Activated T-helper 1 cell treated with anti-CD3 and anti-CD28 coated beads, Interleukin-12 subunit alpha, Interleukin-12 subunit beta, Interleukin-2, Interleukin-4 antibody, amounts not matched to agents 30 ng/mL and 10 ng/mL and 1 ng/mL, durations not matched to agents 14 hours and 24 hours and 36 hours (primary cell): ENCODE data around the gene C22orf15. TPM values are rescaled to one million over a fixed set of nuclear protein-coding genes. Genes with fewer than 3 reads are reported as not detected.

Experiments used
- DNase-seq: peaks from one replicate; pipeline ENCODE4 v3.0.0; 2021; ENCODE audit warnings: low spot score
- H3K27ac Mint-ChIP-seq: one replicate; pipeline ENCODE4 v1.8.0; 2021; ENCODE audit warnings: mild to moderate bottlenecking, mixed read lengths
- H3K27me3 Mint-ChIP-seq: one replicate; pipeline ENCODE4 v1.8.0; 2022; ENCODE audit warnings: mild to moderate bottlenecking, moderate library complexity, mixed read lengths; ENCODE audit not compliant: insufficient read depth
- H3K36me3 Mint-ChIP-seq: one replicate; pipeline ENCODE4 v1.8.0; 2021; ENCODE audit warnings: low read depth, mixed read lengths
- H3K4me1 Mint-ChIP-seq: one replicate; pipeline ENCODE4 v1.8.0; 2021; ENCODE audit warnings: low read depth, mixed read lengths
- H3K4me3 Mint-ChIP-seq: one replicate; pipeline ENCODE4 v1.8.0; 2021; ENCODE audit warnings: mild to moderate bottlenecking, moderate library complexity, mixed read lengths
- H3K9me3 Mint-ChIP-seq: one replicate; pipeline ENCODE4 v1.8.0; 2021; ENCODE audit warnings: mixed read lengths
- intact Hi-C: fragments of 100-400 bp; cut with micrococcal nuclease; formaldehyde crosslinking; loops from one replicate; pipeline ENCODE4 v1.15.1; 2024
- total RNA-seq: library from RNA; stranded (reverse); gene quantifications from 2 replicates; pipeline ENCODE4 v1.2.3, GENCODE V29; 2022

C22orf15 gene
- total RNA-seq, 1 donor from 2014 or later = 0.29 TPM

DNA sequence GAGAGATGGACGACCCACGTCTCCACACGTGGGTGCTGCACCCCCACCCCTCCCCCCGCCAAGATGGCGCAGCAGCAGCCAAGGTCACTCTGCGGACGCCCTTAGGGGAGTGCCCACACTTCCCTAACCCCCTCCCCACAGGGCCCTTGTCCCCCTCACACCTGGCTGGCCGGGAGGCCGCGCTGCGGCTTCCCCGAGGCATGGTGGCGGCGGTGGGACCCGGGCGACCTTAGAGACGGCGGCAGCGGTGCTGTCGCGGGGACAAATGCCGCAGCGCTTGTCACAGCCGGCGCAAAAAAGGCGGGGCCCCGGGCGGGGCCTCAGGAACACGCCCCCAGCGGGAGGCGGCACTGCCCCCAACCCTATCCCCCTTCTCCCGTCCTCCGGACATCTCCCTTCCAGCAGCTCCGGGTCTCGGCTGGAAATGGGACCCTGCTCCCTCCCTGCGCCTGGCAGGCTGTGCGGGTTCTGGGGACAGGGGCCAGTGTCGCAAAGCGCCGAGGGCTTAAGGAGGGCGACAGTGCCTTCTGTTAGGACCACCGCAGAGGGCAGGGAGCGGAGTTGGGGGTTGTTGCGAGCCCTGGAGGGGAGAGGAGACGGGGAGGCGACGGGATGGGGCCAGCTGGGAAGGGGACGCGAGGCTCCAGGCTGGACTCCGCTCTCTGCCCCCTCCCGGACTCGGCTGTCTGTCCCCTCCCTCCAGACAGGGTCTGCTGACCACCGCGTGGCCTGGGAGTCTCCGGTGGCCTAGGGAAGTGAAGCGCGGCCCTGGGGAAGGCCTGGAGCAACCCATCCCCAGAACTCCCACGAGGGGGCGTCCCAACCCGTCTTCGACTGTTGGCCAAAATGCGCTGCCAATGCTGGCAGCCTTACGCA lies 5.1 kb downstream of the C22orf15 start, which contains the start of gene CHCHD10:
TSS of gene CHCHD10 (minus strand) at position 300 of the 876 bp plus-strand sequence. CDS start at position 202, 98 bp downstream.
- Mint-ChIP-seq H3K36me3 (peaks cover 9% of the 10 kb centered on the region), H3K27me3 (peaks cover 6% of the 10 kb centered on the region), H3K9me3 (no peaks in the 10 kb centered on the region), H3K4me1 (peaks cover 24% of the 10 kb centered on the region), H3K27ac (peak within 1 kb of the TSS; percentile 67), H3K4me3 (peak within 1 kb of the TSS; percentile 86)
- intact Hi-C loops = loop anchor here (1.0 to 5.0 kb wide), 7 partner anchors 19 to 226 kb away; partner anchors contain the start of gene DERL3
- peak; percentile 77 for DNase-seq

DNA sequence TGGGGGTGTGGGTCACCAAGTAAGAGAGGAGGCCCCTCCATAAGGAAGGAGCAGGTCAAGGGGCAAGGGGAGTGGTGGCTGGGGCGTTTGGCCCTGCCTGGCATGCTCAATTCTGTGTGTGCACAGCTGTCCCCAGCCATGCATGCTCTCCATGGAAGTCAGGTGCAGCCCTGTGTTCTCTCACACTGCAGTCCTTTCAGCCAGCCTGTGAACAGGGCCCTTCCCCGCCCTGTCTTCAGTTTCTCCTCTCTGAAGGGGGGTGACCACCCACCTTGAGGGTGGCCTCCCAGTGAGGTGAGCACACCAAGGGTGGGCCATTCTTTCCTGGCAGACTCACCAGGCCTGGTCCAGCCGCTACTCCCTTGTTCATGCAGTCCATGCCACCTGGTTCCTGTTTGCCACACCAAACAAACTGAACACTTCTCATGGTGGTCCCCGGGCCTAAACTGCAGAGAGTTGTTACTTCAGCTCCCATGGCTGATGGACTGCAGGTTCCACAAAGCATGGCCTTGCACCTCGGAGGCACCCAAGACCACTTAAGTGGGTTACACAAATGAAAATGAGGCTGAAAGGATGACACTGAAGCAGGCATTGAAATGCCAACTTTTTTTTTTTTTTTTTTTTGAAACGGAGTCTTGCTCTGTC lies 6.7 kb downstream of the C22orf15 start:
- H3K4me1 Mint-ChIP-seq = peaks cover 14% of the 10 kb centered on the region
- peak overlapping the region; percentile 63 for H3K27ac Mint-ChIP-seq
- H3K36me3 Mint-ChIP-seq = peaks cover 6% of the 10 kb centered on the region
- H3K9me3 Mint-ChIP-seq = no peaks in the 10 kb centered on the region
- peak overlapping the region; percentile 37 for H3K4me3 Mint-ChIP-seq
- peaks cover 14% of the 10 kb centered on the region for H3K27me3 Mint-ChIP-seq
- intact Hi-C loops = loop anchor here (5.0 kb wide), 3 partner anchors 143 to 227 kb away; no protein-coding TSS in a partner anchor
- DNase-seq = no peak

- peak overlapping the region; percentile 57 for H3K4me3 Mint-ChIP-seq
- no peaks in the 10 kb centered on the region for H3K9me3 Mint-ChIP-seq
- H3K36me3 Mint-ChIP-seq = no peaks in the 10 kb centered on the region
- intact Hi-C loops = loop anchor here (1.0 kb wide), 1 partner anchor 15 kb away; no protein-coding TSS in a partner anchor
- peaks cover 19% of the 10 kb centered on the region for H3K27me3 Mint-ChIP-seq
- H3K4me1 Mint-ChIP-seq = peaks cover 4% of the 10 kb centered on the region
- no peak for DNase-seq
- no peak overlapping the region for H3K27ac Mint-ChIP-seq
Observed at GRCh38 chr22:23772315-23772648, 9.5 kb downstream of the C22orf15 start.

- H3K36me3 Mint-ChIP-seq = no peaks in the 10 kb centered on the region
- H3K4me1 Mint-ChIP-seq = peaks cover 4% of the 10 kb centered on the region
- H3K27ac Mint-ChIP-seq = no peak within 1 kb of the TSS
- intact Hi-C loops = loop anchor here (1.0 kb wide), 1 partner anchor 14 kb away; no protein-coding TSS in a partner anchor
- peak within 1 kb of the TSS; percentile 57 for H3K4me3 Mint-ChIP-seq
- DNase-seq = peak; percentile 34
- H3K27me3 Mint-ChIP-seq = peaks cover 19% of the 10 kb centered on the region
- no peaks in the 10 kb centered on the region for H3K9me3 Mint-ChIP-seq
Observed at GRCh38 chr22:23772649-23773473, 10.1 kb downstream of the C22orf15 start, which contains the start of gene MMP11. Gene MMP11, plus strand, starts transcription at chr22:23772849. Its CDS starts 22 bp downstream, at chr22:23772871.

- peaks cover 4% of the 10 kb centered on the region for H3K4me1 Mint-ChIP-seq
- no peak for DNase-seq
- no peaks in the 10 kb centered on the region for H3K36me3 Mint-ChIP-seq
- H3K27me3 Mint-ChIP-seq = peaks cover 19% of the 10 kb centered on the region
- intact Hi-C loops = no loop called here
- H3K9me3 Mint-ChIP-seq = no peaks in the 10 kb centered on the region
- peak overlapping the region; percentile 4 for H3K4me3 Mint-ChIP-seq
- no peak overlapping the region for H3K27ac Mint-ChIP-seq
Observed at GRCh38 chr22:23773483-23774113, 10.8 kb downstream of the C22orf15 start.

DNA sequence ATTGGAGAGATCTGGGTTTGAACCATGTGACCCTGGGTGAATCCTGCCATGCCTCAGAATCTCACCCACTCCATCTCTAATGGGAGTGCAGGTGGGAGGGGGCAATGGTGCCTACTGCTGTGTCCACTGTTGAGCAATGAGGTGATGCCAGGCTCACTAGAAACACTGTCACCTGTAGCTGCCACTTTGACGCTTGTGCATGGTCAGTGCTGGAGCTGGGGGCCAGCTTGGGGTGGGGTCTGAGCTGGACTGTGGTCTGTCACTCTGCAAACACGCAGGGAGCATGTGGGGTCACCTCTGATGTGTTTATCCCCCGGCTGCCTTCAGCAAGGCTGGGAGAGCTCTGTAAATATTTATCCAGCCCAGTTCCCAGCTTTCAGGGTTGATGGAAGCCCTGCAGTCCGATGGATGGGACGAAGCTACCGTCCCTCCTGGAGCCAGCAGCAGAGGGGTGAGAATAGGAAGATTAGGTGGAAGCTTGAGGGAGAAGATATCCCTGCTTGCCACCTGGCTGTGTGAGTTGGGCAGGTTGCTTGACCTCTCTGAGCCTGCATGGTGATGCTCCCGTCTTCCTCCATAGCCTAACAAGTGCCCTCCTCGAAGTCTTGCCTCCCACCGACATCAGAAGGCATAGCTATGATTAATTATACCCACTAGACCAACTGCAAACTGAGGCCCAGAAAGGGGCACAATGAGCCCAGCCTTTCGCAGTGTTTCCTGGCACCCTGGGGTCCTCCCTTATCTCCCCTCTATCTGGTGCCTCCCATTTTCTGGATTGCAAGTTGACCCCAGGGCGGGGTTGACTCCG lies 11.5 kb downstream of the C22orf15 start:
- Mint-ChIP-seq H3K4me1 (peaks cover 4% of the 10 kb centered on the region), H3K36me3 (no peaks in the 10 kb centered on the region), H3K27me3 (peaks cover 19% of the 10 kb centered on the region), H3K9me3 (no peaks in the 10 kb centered on the region), H3K27ac (peak overlapping the region; percentile 40), H3K4me3 (no peak overlapping the region)
- intact Hi-C loops = no loop called here
- DNase-seq = no peak

DNA sequence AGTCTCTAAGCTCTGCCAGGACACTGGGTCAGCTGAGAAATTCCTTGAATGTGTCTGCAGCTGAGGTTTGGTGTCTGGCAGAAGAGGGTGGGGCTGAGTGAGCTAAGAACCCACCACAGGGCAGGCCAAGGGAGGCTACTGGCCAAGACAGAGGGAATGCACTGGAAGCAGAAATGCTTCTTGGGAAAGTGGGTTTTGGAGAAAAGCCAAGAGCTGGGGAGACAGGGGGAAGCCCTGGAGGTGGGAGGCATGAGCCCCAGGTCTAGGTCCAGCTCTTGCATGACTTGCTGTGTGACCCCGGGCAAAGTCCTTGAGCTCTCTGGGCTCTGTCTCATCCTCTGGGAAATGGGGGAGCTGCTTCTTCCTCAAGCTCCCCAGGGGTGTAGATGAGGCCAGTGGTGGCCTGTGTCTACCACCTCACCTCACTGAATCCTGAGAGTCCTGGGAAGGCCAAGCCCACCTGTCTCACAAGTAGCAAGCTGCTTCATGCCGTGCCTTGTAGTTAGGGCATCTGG lies 12.2 kb downstream of the C22orf15 start:
- H3K9me3 Mint-ChIP-seq = no peaks in the 10 kb centered on the region
- no peak for DNase-seq
- H3K27me3 Mint-ChIP-seq = peaks cover 19% of the 10 kb centered on the region
- intact Hi-C loops = no loop called here
- H3K4me1 Mint-ChIP-seq = peaks cover 4% of the 10 kb centered on the region
- H3K36me3 Mint-ChIP-seq = no peaks in the 10 kb centered on the region
- H3K27ac Mint-ChIP-seq = no peak overlapping the region
- H3K4me3 Mint-ChIP-seq = no peak overlapping the region

GRCh38 chr22:23775779-23776375 lies 13.1 kb downstream of the C22orf15 start:
- intact Hi-C loops = no loop called here
- no peak for DNase-seq
- H3K27ac Mint-ChIP-seq = no peak overlapping the region
- H3K27me3 Mint-ChIP-seq = peaks cover 19% of the 10 kb centered on the region
- H3K9me3 Mint-ChIP-seq = no peaks in the 10 kb centered on the region
- H3K4me1 Mint-ChIP-seq = peaks cover 4% of the 10 kb centered on the region
- no peaks in the 10 kb centered on the region for H3K36me3 Mint-ChIP-seq
- no peak overlapping the region for H3K4me3 Mint-ChIP-seq

DNA sequence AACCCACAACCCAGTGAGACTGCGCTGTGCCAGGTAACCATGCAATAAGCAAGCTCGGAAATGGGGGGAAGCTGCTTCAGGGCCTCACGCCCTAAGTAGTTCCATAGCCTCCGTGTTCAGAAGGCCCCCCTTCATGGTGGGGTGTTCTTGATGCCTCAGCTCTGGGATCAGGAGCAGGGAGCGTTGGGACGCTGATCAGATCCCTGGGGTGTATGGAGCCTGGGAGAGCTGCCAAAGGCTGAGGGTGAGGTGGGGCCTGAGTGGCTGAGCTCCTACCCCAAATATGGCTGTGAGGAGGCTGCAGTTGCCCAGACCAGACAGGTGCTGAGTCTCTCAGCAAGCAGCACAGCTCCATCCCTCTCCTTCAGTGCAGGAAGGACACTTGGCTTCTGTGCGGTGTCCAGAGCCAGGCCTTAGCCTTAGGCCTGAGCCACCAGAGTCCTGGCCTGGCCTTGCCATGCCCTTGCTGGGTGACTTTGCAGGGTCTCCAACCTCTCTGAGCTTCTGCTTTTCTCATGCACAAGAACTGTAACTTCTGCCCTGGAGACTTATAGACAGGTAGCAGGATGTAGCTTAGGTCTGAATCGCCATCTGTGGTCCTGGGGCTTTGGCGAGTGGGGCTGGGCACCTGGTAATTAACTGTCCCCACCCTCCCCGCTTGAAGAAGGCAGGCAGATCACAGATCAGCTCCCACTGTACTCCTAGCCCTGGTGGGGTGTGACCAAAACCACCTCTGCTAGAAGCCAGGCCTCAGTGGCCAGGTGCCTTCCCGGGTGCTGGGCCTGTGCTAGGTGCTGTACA lies 15.2 kb downstream of the C22orf15 start:
- Mint-ChIP-seq H3K27me3 (peaks cover 13% of the 10 kb centered on the region), H3K36me3 (no peaks in the 10 kb centered on the region), H3K27ac (no peak overlapping the region), H3K9me3 (no peaks in the 10 kb centered on the region), H3K4me3 (no peak overlapping the region), H3K4me1 (no peaks in the 10 kb centered on the region)
- intact Hi-C loops = no loop called here
- DNase-seq = no peak

DNA sequence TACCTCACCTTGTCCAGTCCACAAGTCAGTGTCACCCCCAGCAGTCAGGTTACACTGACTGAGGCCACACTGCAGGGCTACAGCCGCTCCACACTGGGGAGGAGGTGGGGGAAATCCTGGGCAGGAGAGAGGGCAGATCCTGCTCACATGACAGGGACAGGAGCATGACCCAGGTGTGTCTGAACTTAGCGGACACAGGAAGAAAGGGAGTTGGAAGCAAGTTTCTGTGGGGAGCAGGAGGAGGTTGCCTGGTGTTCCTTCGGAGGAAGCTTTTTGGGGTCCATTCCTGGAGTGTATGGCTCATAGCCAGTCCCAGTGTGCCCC lies 15.7 kb downstream of the C22orf15 start:
- Mint-ChIP-seq H3K4me3 (no peak overlapping the region), H3K4me1 (no peaks in the 10 kb centered on the region), H3K27ac (no peak overlapping the region), H3K36me3 (no peaks in the 10 kb centered on the region), H3K9me3 (no peaks in the 10 kb centered on the region), H3K27me3 (peaks cover 7% of the 10 kb centered on the region)
- intact Hi-C loops = no loop called here
- DNase-seq = no peak

DNA sequence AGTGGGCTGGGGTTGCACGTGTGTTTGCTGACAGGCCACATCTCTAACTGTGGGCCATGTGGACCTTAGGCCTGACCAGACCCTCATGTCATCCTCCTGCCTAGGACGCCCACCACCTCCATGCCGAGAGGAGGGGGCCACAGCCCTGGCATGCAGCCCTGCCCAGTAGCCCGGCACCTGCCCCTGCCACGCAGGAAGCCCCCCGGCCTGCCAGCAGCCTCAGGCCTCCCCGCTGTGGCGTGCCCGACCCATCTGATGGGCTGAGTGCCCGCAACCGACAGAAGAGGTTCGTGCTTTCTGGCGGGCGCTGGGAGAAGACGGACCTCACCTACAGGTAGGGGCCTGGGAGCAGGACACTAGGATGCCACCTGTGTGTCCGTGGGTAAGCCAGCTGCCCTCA lies 16.3 kb downstream of the C22orf15 start:
- intact Hi-C loops = no loop called here
- Mint-ChIP-seq H3K27me3 (peaks cover 6% of the 10 kb centered on the region), H3K36me3 (no peaks in the 10 kb centered on the region), H3K9me3 (no peaks in the 10 kb centered on the region), H3K4me3 (no peak overlapping the region), H3K4me1 (peaks cover under 1% of the 10 kb centered on the region), H3K27ac (no peak overlapping the region)
- no peak for DNase-seq
